GM21528 (cell line): ENCODE measurements around the gene CCDC7.
"Not testable (repeated sequence)": the region's sequence is repeated elsewhere in the genome, so short reads cannot be mapped to it uniquely, and the experiment has no call there.

Experiments
- ATAC-seq: cut with Tn5 transposase; IDR thresholded peaks from one replicate; pipeline ENCODE4 v1.9.1; 2021; ENCODE audit warnings: mild to moderate bottlenecking, moderate library complexity; ENCODE audit not compliant: unreplicated experiment, low FRiP score

CCDC7 gene

GRCh38 chr10:32851301-32851700 is 405.4 kb downstream of the CCDC7 start:
- ATAC-seq: no peak

- ATAC-seq: no peak
These were observed 408.5 kb downstream of the CCDC7 start for GRCh38 chr10:32854435-32854834.

GRCh38 chr10:32865170-32865569 is 419.2 kb downstream of the CCDC7 start:
- ATAC-seq: no peak

- ATAC-seq: no peak
These were observed 432.0 kb downstream of the CCDC7 start for GRCh38 chr10:32877915-32878314.

- no peak for ATAC-seq
These were observed 432.7 kb downstream of the CCDC7 start for GRCh38 chr10:32878646-32879045.

GRCh38 chr10:32882076-32882475 is 436.1 kb downstream of the CCDC7 start:
- no peak for ATAC-seq

- ATAC-seq: no peak
These were observed 441.5 kb downstream of the CCDC7 start for GRCh38 chr10:32887481-32887880.

- ATAC-seq: no peak
These were observed 442.4 kb downstream of the CCDC7 start for GRCh38 chr10:32888161-32888927.

- no peak for ATAC-seq
These were observed 443.8 kb downstream of the CCDC7 start for GRCh38 chr10:32889631-32890212.

GRCh38 chr10:32890444-32890843 is 444.5 kb downstream of the CCDC7 start:
- ATAC-seq: no peak

GRCh38 chr10:32891261-32891660 is 445.3 kb downstream of the CCDC7 start:
- ATAC-seq: no peak

- ATAC-seq: no peak
These were observed 447.5 kb downstream of the CCDC7 start for GRCh38 chr10:32893434-32893833.

GRCh38 chr10:32893916-32894664 is 448.1 kb downstream of the CCDC7 start:
- ATAC-seq: no peak

- not testable (repeated sequence) for ATAC-seq
These were observed 449.4 kb downstream of the CCDC7 start for GRCh38 chr10:32895200-32895968.

GRCh38 chr10:32901815-32902214 is 455.9 kb downstream of the CCDC7 start:
- ATAC-seq: no peak

GRCh38 chr10:32905466-32905865 is 459.5 kb downstream of the CCDC7 start:
- no peak for ATAC-seq

- ATAC-seq: no peak
These were observed 460.7 kb downstream of the CCDC7 start for GRCh38 chr10:32906595-32906994.

GRCh38 chr10:32909456-32909855 is 463.5 kb downstream of the CCDC7 start:
- no peak for ATAC-seq

GRCh38 chr10:32909970-32910369 is 464.0 kb downstream of the CCDC7 start:
- not testable (repeated sequence) for ATAC-seq

GRCh38 chr10:32911285-32912016 is 465.5 kb downstream of the CCDC7 start:
- no peak for ATAC-seq
